Adrenal gland (tissue), 5 donors: Measurements from ENCODE around the gene ATP6V0C.

ENCODE experiments used
- CTCF ChIP-seq, 6 experiments: fragments of 450-650 bp in 4 of 6; fragments of 200-600 bp in 2 of 6; sonication (generic) in 1 of 6; IDR thresholded peaks; 1 replicate in 5 of 6; 2 replicates in 1 of 6; pipeline versions ENCODE4 v1.5.1 to v1.8.0; 2016 to 2021; ENCODE audit warnings: antibody characterized with exemption in 6 of 6, mild to moderate bottlenecking in 2 of 6, moderate library complexity in 1 of 6
- POLR2A ChIP-seq, 2 donors: fragments of 450-650 bp; IDR thresholded peaks; one replicate each; pipeline ENCODE4 v1.6.1; 2017; ENCODE audit warnings: antibody characterized with exemption in 2 of 2, mild to moderate bottlenecking in 2 of 2, moderate library complexity in 1 of 2
- donor health status: DM: no; HTN: no; CAD: no.

GRCh38 chr16:2526135-2526534 is 12.4 kb downstream of the ATP6V0C start:
- no peak for TF ChIP-seq POLR2A (IDR thresholded peaks at IDR 0.05)
- no peak for TF ChIP-seq CTCF (IDR thresholded peaks at IDR 0.05)
